Measurements from ENCODE around the gene DHRS7B. TPM values are rescaled to one million over a fixed set of nuclear protein-coding genes. Genes with fewer than 3 reads are reported as not detected.
A peak's percentile ranks its signal among the peaks of the same experiment; 100 is the strongest.

The DHRS7B gene
- total and polyA plus RNA-seq, 9 of the 15 experiments (the other 6 are each of a cell fraction or from before 2014, with no cell fraction given) = 8.0 to 30.7 (median 14.8) TPM

- TF ChIP-seq MBD1 (CRISPR knock-in tag; IDR thresholded peaks at IDR 0.05) (no peak), POLR2AphosphoS5 (IDR thresholded peaks at IDR 0.05; ENCODE audit: control insufficient read depth, insufficient read depth, low read depth, low read length) (no peak), CEBPB (tag; IDR thresholded peaks at IDR 0.05) (no peak), ZNF133 (CRISPR knock-in tag; IDR thresholded peaks at IDR 0.05) (no peak), ZNF584 (CRISPR knock-in tag; IDR thresholded peaks at IDR 0.05; ENCODE audit: low read depth) (peak; percentile 83; the same call in 1 of the 2 replicates), KDM4B (IDR thresholded peaks at IDR 0.05; ENCODE audit: borderline replicate concordance in 2 of 2, low read depth in 1 of 2) (no peak), TFAP4 (CRISPR knock-in tag; IDR thresholded peaks at IDR 0.05; ENCODE audit: borderline replicate concordance) (peak; percentile 62; the same call in 1 of the 2 replicates), PML (IDR thresholded peaks at IDR 0.05; ENCODE audit: low read length) (peak; percentile 33; the same call in 1 of the 2 replicates), NFXL1 (CRISPR knock-in tag; IDR thresholded peaks at IDR 0.05) (no peak), ZNF644 (tag; IDR thresholded peaks at IDR 0.05; ENCODE audit: low read depth) (peak; percentile 93), ZC3H8 (IDR thresholded peaks at IDR 0.05) (no peak), MIER1 (IDR thresholded peaks at IDR 0.05; ENCODE audit: low read depth) (no peak), ARID2 (IDR thresholded peaks at IDR 0.05) (no peak), LEF1 (IDR thresholded peaks at IDR 0.05) (no peak), HNRNPL (IDR thresholded peaks at IDR 0.05; ENCODE audit: low read depth, low read length) (peak; percentile 46; the same call in 1 of the 2 replicates), DNMT1 (IDR thresholded peaks at IDR 0.05) (no peak), ZNF408 (CRISPR knock-in tag; IDR thresholded peaks at IDR 0.05; ENCODE audit: low read depth) (no peak), MLLT1 (IDR thresholded peaks at IDR 0.05) (no peak)
- TF ChIP-seq, protein P1, sequence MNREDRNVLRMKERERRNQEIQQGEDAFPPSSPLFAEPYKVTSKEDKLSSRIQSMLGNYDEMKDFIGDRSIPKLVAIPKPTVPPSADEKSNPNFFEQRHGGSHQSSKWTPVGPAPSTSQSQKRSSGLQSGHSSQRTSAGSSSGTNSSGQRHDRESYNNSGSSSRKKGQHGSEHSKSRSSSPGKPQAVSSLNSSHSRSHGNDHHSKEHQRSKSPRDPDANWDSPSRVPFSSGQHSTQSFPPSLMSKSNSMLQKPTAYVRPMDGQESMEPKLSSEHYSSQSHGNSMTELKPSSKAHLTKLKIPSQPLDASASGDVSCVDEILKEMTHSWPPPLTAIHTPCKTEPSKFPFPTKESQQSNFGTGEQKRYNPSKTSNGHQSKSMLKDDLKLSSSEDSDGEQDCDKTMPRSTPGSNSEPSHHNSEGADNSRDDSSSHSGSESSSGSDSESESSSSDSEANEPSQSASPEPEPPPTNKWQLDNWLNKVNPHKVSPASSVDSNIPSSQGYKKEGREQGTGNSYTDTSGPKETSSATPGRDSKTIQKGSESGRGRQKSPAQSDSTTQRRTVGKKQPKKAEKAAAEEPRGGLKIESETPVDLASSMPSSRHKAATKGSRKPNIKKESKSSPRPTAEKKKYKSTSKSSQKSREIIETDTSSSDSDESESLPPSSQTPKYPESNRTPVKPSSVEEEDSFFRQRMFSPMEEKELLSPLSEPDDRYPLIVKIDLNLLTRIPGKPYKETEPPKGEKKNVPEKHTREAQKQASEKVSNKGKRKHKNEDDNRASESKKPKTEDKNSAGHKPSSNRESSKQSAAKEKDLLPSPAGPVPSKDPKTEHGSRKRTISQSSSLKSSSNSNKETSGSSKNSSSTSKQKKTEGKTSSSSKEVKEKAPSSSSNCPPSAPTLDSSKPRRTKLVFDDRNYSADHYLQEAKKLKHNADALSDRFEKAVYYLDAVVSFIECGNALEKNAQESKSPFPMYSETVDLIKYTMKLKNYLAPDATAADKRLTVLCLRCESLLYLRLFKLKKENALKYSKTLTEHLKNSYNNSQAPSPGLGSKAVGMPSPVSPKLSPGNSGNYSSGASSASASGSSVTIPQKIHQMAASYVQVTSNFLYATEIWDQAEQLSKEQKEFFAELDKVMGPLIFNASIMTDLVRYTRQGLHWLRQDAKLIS (CRISPR knock-in tag; IDR thresholded peaks at IDR 0.05) = no peak
Measured at GRCh38 chr17:21214015-21214776, 87.4 kb downstream of the DHRS7B start, which contains the start of gene TMEM11 (continued).
